GM12801 (cell line): Measurements from ENCODE around the gene PDE4D.

Experiments
- CTCF ChIP-seq: IDR thresholded peaks from one replicate; pipeline ENCODE4 v1.5.1; 2011; ENCODE audit warnings: control low read depth; ENCODE audit not compliant: insufficient read length; ENCODE audit errors: extremely low read depth

PDE4D gene

GRCh38 chr5:59320420-59320819 is 573.1 kb downstream of the PDE4D start:
- no peak for TF ChIP-seq CTCF

- no peak for TF ChIP-seq CTCF
These were observed 574.3 kb downstream of the PDE4D start for GRCh38 chr5:59319250-59319649.

GRCh38 chr5:59317774-59318205 is 575.7 kb downstream of the PDE4D start:
- no peak for TF ChIP-seq CTCF

GRCh38 chr5:59317023-59317773 is 576.3 kb downstream of the PDE4D start:
- no peak for TF ChIP-seq CTCF

GRCh38 chr5:59312223-59312622 is 581.3 kb downstream of the PDE4D start:
- TF ChIP-seq CTCF, result no peak

- no peak for TF ChIP-seq CTCF
These were observed 591.8 kb downstream of the PDE4D start for GRCh38 chr5:59301727-59302126.

GRCh38 chr5:59300930-59301329 is 592.6 kb downstream of the PDE4D start:
- TF ChIP-seq CTCF, result no peak
